ENCODE data around the gene CBFA2T2.

The CBFA2T2 gene

GRCh38 chr20:33664085-33664761 is 174.3 kb downstream of the CBFA2T2 start:
- DNase-seq (ENCODE audit: low read depth in 2 of 2, low spot score in 1 of 2) = no peak

- no peak for DNase-seq (ENCODE audit: low read depth in 2 of 2, low spot score in 1 of 2)
These were observed 174.9 kb downstream of the CBFA2T2 start for GRCh38 chr20:33664762-33665144.

- peak; percentile 58 to 63 for DNase-seq (ENCODE audit: low read depth in 2 of 2, low spot score in 1 of 2)
These were observed 176.7 kb downstream of the CBFA2T2 start, which contains the start of gene ACTL10 for GRCh38 chr20:33666293-33667244. Gene ACTL10 (plus strand): TSS chr20:33666943. CDS start chr20:33667498, 555 bp downstream.

- DNase-seq (ENCODE audit: low read depth in 2 of 2, low spot score in 1 of 2) = no peak
These were observed 177.4 kb downstream of the CBFA2T2 start for GRCh38 chr20:33667245-33667675.

- DNase-seq (ENCODE audit: low read depth in 2 of 2, low spot score in 1 of 2) = peak; percentile 61 to 62
These were observed 178.0 kb downstream of the CBFA2T2 start for GRCh38 chr20:33667676-33668465.

GRCh38 chr20:33668466-33669155 is 178.7 kb downstream of the CBFA2T2 start:
- no peak for DNase-seq (ENCODE audit: low read depth in 2 of 2, low spot score in 1 of 2)

- DNase-seq (ENCODE audit: low read depth in 2 of 2, low spot score in 1 of 2) = no peak
These were observed 179.3 kb downstream of the CBFA2T2 start for GRCh38 chr20:33669224-33669623.

GRCh38 chr20:33669873-33670640 is 180.2 kb downstream of the CBFA2T2 start:
- DNase-seq (ENCODE audit: low read depth in 2 of 2, low spot score in 1 of 2) = no peak

- no peak for DNase-seq (ENCODE audit: low read depth in 2 of 2, low spot score in 1 of 2)
These were observed 181.0 kb downstream of the CBFA2T2 start for GRCh38 chr20:33670715-33671499.

- DNase-seq (ENCODE audit: low read depth in 2 of 2, low spot score in 1 of 2) = no peak
These were observed 181.8 kb downstream of the CBFA2T2 start for GRCh38 chr20:33671573-33672288.

- no peak for DNase-seq (ENCODE audit: low read depth in 2 of 2, low spot score in 1 of 2)
These were observed 182.7 kb downstream of the CBFA2T2 start for GRCh38 chr20:33672426-33673113.

GRCh38 chr20:33673114-33673409 is 183.2 kb downstream of the CBFA2T2 start:
- DNase-seq (ENCODE audit: low read depth in 2 of 2, low spot score in 1 of 2) = no peak

GRCh38 chr20:33673410-33674293 is 183.8 kb downstream of the CBFA2T2 start:
- DNase-seq (ENCODE audit: low read depth in 2 of 2, low spot score in 1 of 2) = no peak

- DNase-seq (ENCODE audit: low read depth in 2 of 2, low spot score in 1 of 2) = no peak
These were observed 184.6 kb downstream of the CBFA2T2 start, which contains the start of gene NECAB3 for GRCh38 chr20:33674294-33675135. Gene NECAB3 (minus strand): TSS chr20:33674428. CDS start chr20:33674352, 76 bp downstream.

GRCh38 chr20:33675136-33675959 is 185.5 kb downstream of the CBFA2T2 start:
- no peak for DNase-seq (ENCODE audit: low read depth in 2 of 2, low spot score in 1 of 2)

Measured in stimulated activated CD8-positive, alpha-beta memory T cell treated with anti-CD3 and anti-CD28 coated beads, Interleukin-4, amount 100 ng/mL, for 1 hour (primary cell).